Lung (tissue), 12 donors: ENCODE results near the gene KIF26A. TPM values are rescaled to one million over a fixed set of nuclear protein-coding genes. Genes with fewer than 3 reads are reported as not detected.

Experiments
- ATAC-seq: fragments of 200-7000 bp; cut with Tn5 transposase; one replicate; pipeline ENCODE4 v1.9.1; 2020; ENCODE audit warnings: moderate number of reproducible peaks; ENCODE audit not compliant: insufficient read depth, low FRiP score
- DNase-seq, 3 donors: peaks; one replicate each; pipeline ENCODE4 v3.0.0-alpha.2; 2013 to 2017
- H3K27ac ChIP-seq, 2 donors: one replicate each; pipeline ENCODE4 v1.5.1; 2013; ENCODE audit warnings: mild to moderate bottlenecking in 2 of 2, moderate library complexity in 2 of 2, control low read depth in 1 of 2, inconsistent platforms in 1 of 2, low read depth in 1 of 2, low read length in 1 of 2
- H3K27me3 ChIP-seq, 3 donors: one replicate each; pipeline ENCODE4 v1.5.1; 2013; ENCODE audit warnings: low read length in 2 of 3; ENCODE audit not compliant: control insufficient read depth in 3 of 3, insufficient read depth in 3 of 3
- H3K36me3 ChIP-seq, 4 donors: one replicate each; pipeline ENCODE4 v1.5.1; 2013; ENCODE audit warnings: low read length in 4 of 4, mild to moderate bottlenecking in 1 of 4, moderate library complexity in 1 of 4; ENCODE audit not compliant: control insufficient read depth in 4 of 4, insufficient read depth in 4 of 4
- H3K4me1 ChIP-seq, 5 donors: one replicate each; pipeline ENCODE4 v1.5.1; 2013; ENCODE audit warnings: low read length in 5 of 5, mild to moderate bottlenecking in 2 of 5, moderate library complexity in 1 of 5; ENCODE audit not compliant: control insufficient read depth in 5 of 5, insufficient read depth in 5 of 5
- H3K4me3 ChIP-seq: one replicate; pipeline ENCODE4 v1.5.1; 2013; ENCODE audit warnings: mild to moderate bottlenecking, control low read depth, moderate library complexity
- H3K9ac ChIP-seq, 2 donors: one replicate each; pipeline ENCODE4 v1.5.1; 2013; ENCODE audit warnings: low read length in 2 of 2, control low read depth in 1 of 2; ENCODE audit not compliant: insufficient read depth in 1 of 2
- H3K9me3 ChIP-seq, 4 donors: one replicate each; pipeline ENCODE4 v1.5.1; 2013; ENCODE audit warnings: low read length in 3 of 4, mild to moderate bottlenecking in 1 of 4, moderate library complexity in 1 of 4; ENCODE audit not compliant: control insufficient read depth in 4 of 4, insufficient read depth in 3 of 4
- CTCF ChIP-seq: IDR thresholded peaks from 2 replicates; pipeline ENCODE4 v1.5.1; 2012; ENCODE audit warnings: mild to moderate bottlenecking; ENCODE audit errors: control extremely low read depth, extremely low read depth
- WGBS, 2 donors: extraction: QIAGEN DNeasy Blood & Tissue Kit; methylation state at CpG; one replicate each; pipeline ENCODE4 v1.1.7; 2013; 5-methylcytosine and 5-hydroxymethylcytosine counted together
- polyA plus RNA-seq, 2 donors: library from polyadenylated mRNA; stranded (reverse); fragments of 200-250 nt; gene quantifications; one replicate each; pipeline ENCODE4 v1.2.1, GENCODE V29; 2013
- total RNA-seq, 2 donors: library from RNA; depleted of rRNA in 1 of 2; stranded (reverse); fragments of >200 nt in 1 of 2; gene quantifications; one replicate each; pipeline ENCODE4 v1.2.1, GENCODE V29; 2014 to 2021
- donor health status: control.
- donor health status: control.
- donor health status: Bipolar disorder and iron deficiency.
- donor health status: healthy.
- donor health status: DM: yes; HTN: yes; CAD: no.

The KIF26A gene
- total and polyA plus RNA-seq, 4 donors: 2.4 to 11.4 (median 4.5) TPM

GRCh38 chr14:104191409-104191997 is 53.1 kb downstream of the KIF26A start:
- DNase-seq: no peak

GRCh38 chr14:104192146-104192882 is 53.9 kb downstream of the KIF26A start:
- TF ChIP-seq CTCF: no peak
- Histone ChIP-seq H3K4me3 (no peak overlapping the region), H3K27ac (no peak overlapping the region), H3K9me3 (peaks cover 0 to 2% (median 0%) of the 10 kb centered on the region in 4 donors), H3K36me3 (no peaks in the 10 kb centered on the region), H3K27me3 (no peaks in the 10 kb centered on the region), H3K4me1 (peaks cover 0 to 16% (median 0%) of the 10 kb centered on the region in 5 donors), H3K9ac (no peak overlapping the region)
- ATAC-seq (no peak), DNase-seq (no peak)
- 82 to 95% methylated on average over 14 to 20 of the region's 20 CpGs for WGBS, 2 donors

More at GRCh38 chr14:104191409-104191997, 53.1 kb downstream of the KIF26A start:
- 84 to 85% methylated on average over 21 of the region's 21 CpGs for WGBS, 2 donors
- H3K36me3 ChIP-seq: no peaks in the 10 kb centered on the region
- H3K4me1 ChIP-seq: peaks cover 0 to 10% (median 0%) of the 10 kb centered on the region in 5 donors
- H3K9me3 ChIP-seq: peaks cover 0 to 2% (median 0%) of the 10 kb centered on the region in 4 donors
- H3K9ac ChIP-seq: no peak overlapping the region
- no peak overlapping the region for H3K27ac ChIP-seq
- no peaks in the 10 kb centered on the region for H3K27me3 ChIP-seq
- no peak overlapping the region for H3K4me3 ChIP-seq
- TF ChIP-seq CTCF: no peak
- no peak for ATAC-seq

DNA sequence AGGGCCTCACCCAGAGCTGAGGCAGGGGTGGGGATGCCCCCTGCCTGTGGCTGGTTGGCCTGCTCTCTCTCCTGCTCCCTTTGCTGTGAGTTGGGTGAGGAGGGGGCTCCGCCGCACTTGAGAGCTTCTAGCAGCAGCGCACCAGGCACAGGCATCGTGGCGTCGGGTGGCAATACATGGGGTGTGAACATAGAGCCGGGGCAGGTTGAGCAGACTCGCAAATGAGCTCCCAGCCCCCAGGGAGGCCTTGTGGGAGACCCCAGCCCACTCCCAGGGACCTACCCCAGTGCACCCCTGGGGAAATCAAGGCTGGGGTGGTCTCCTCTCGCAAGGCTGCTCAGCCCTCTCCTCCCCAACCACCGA is 54.5 kb downstream of the KIF26A start:
- Histone ChIP-seq H3K4me1 (peaks cover 0 to 16% (median 0%) of the 10 kb centered on the region in 5 donors), H3K27me3 (no peaks in the 10 kb centered on the region), H3K4me3 (no peak overlapping the region), H3K27ac (no peak overlapping the region), H3K9ac (no peak overlapping the region), H3K9me3 (peaks cover 0 to 2% (median 0%) of the 10 kb centered on the region in 4 donors), H3K36me3 (no peaks in the 10 kb centered on the region)
- 92 to 93% methylated on average over 9 to 10 of the region's 10 CpGs for WGBS, 2 donors
- ATAC-seq (no peak), DNase-seq (no peak)
- no peak for TF ChIP-seq CTCF
